ENCODE results near the gene TRRAP.
A peak's percentile ranks its signal among the peaks of the same experiment; 100 is the strongest.

The TRRAP gene

DNA sequence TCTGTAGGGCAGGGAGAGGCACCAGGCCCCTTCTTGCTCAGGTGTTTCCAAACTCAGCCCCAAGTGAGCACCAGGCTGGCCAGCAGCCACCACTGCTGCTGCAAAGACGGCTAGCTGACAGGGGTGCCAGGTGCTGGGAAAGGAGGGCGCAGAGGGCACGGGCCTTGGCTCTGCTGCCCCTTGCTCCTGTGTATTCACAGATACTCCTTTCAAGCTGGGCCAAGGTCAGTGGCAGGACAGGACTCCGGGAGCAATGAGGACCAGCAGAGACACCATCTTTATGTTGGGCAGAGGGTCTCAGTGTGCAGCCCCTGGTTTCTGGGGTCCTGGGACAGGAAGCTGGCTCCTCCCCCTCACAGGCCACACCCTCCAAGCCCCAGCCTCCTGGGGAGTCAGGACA is 155.4 kb downstream of the TRRAP start:
- Histone ChIP-seq H3K79me1 (replicated peaks; ENCODE audit: low read length, poor library complexity, severe bottlenecking) (peaks cover 51% of the 10 kb centered on the region), H2AFZ (ENCODE audit: low read depth, low read length) (no peak overlapping the region), H3K14ac (ENCODE audit: low read length in 2 of 2) (no peak overlapping the region), H2AK5ac (ENCODE audit: low read length, severe bottlenecking) (no peak overlapping the region), H3K23ac (ENCODE audit: low read length in 2 of 2) (no peak overlapping the region), H3K18ac (ENCODE audit: low read depth in 1 of 2, low read length in 2 of 2) (no peak overlapping the region), H3K36me3 (ENCODE audit: control insufficient read depth in 1 of 2, insufficient read depth in 2 of 2, low read depth in 1 of 2, low read length in 2 of 2) (peaks cover 88 to 97% of the 10 kb centered on the region in 2 experiments), H4K8ac (ENCODE audit: low read length) (no peak overlapping the region), H3K27ac (ENCODE audit: low read length, poor library complexity, severe bottlenecking) (no peak overlapping the region), H3K4me2 (ENCODE audit: low read length, poor library complexity, severe bottlenecking) (no peak overlapping the region), H2BK120ac (ENCODE audit: low read depth, low read length) (no peak overlapping the region), H3K9me3 (ENCODE audit: control insufficient read depth, low read length) (no peaks in the 10 kb centered on the region), H3K4me1 (ENCODE audit: control insufficient read depth, insufficient read depth, low read depth, low read length) (peaks cover 20% of the 10 kb centered on the region), H2BK15ac (ENCODE audit: low read depth, poor library complexity, severe bottlenecking) (no peak overlapping the region), H3K4me3 (ENCODE audit: insufficient read depth in 1 of 2, low read depth in 1 of 2, low read length in 2 of 2) (no peak overlapping the region), H4K91ac (ENCODE audit: low read length) (no peak overlapping the region), H3K27me3 (ENCODE audit: control insufficient read depth in 1 of 2, insufficient read depth in 1 of 2, low read length in 2 of 2) (no peaks in the 10 kb centered on the region), H2BK12ac (ENCODE audit: low read length in 2 of 2) (no peak overlapping the region), H2BK5ac (ENCODE audit: low read depth, low read length, poor library complexity, severe bottlenecking) (no peak overlapping the region), H3K9ac (ENCODE audit: low read length) (no peak overlapping the region), H3K4ac (ENCODE audit: low read depth in 1 of 2, low read length in 2 of 2) (no peak overlapping the region)
- 84% methylated on average over 4 of the region's 4 CpGs for WGBS
- DNase-seq, result no peak

DNA sequence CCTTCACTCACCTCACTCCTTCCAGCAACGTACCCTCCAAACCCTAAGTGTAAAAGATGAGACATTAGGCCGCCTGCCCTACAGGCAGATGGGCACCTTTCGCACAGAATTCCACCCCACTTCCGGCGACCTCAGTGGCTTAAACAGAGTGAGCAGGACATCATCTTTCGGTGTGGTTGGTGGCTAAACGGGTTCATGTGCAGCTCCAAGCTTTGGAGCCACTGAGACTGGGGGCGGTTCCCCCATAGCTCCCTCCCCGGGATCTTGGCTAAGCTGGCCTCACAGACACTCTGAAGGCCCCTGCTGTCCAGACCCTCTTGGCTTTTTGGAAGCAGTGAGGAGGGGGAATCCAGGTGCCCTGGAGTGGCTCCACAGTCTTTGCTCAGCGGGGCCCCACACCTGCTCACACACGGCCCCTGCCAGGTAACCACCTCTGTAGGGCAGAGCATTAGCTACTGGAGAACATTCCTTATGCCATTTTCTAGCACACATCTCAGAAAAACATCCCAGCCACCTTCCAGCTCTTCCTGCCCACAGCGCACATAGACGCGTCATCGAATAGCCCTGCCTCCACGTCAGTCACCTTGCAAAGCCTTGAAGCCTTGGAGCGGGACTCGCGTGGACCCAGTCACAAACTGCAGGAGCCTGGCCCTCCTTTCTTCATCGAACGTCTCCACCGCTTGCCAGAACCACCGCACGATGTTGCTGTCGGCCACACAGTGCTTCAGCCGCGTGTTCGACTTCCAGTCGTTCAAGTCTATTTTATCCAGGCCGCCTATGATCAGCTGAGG is 156.8 kb downstream of the TRRAP start:
- Histone ChIP-seq H2AFZ (ENCODE audit: low read depth, low read length) (no peak overlapping the region), H3K4me2 (ENCODE audit: low read length, poor library complexity, severe bottlenecking) (no peak overlapping the region), H3K36me3 (ENCODE audit: control insufficient read depth in 1 of 2, insufficient read depth in 2 of 2, low read depth in 1 of 2, low read length in 2 of 2) (peaks cover 87 to 93% of the 10 kb centered on the region in 2 experiments), H2BK12ac (ENCODE audit: low read length in 2 of 2) (no peak overlapping the region), H3K79me1 (replicated peaks; ENCODE audit: low read length, poor library complexity, severe bottlenecking) (peaks cover 50% of the 10 kb centered on the region), H3K18ac (ENCODE audit: low read depth in 1 of 2, low read length in 2 of 2) (no peak overlapping the region), H3K4ac (ENCODE audit: low read depth in 1 of 2, low read length in 2 of 2) (no peak overlapping the region), H3K27ac (ENCODE audit: low read length, poor library complexity, severe bottlenecking) (no peak overlapping the region), H3K9ac (ENCODE audit: low read length) (no peak overlapping the region), H3K9me3 (ENCODE audit: control insufficient read depth, low read length) (no peaks in the 10 kb centered on the region), H3K23ac (ENCODE audit: low read length in 2 of 2) (no peak overlapping the region), H2BK5ac (ENCODE audit: low read depth, low read length, poor library complexity, severe bottlenecking) (no peak overlapping the region), H4K8ac (ENCODE audit: low read length) (no peak overlapping the region), H4K91ac (ENCODE audit: low read length) (peak overlapping the region; percentile 34), H2BK15ac (ENCODE audit: low read depth, poor library complexity, severe bottlenecking) (no peak overlapping the region), H3K27me3 (ENCODE audit: control insufficient read depth in 1 of 2, insufficient read depth in 1 of 2, low read length in 2 of 2) (no peaks in the 10 kb centered on the region), H2BK120ac (ENCODE audit: low read depth, low read length) (no peak overlapping the region), H3K14ac (ENCODE audit: low read length in 2 of 2) (no peak overlapping the region), H3K4me3 (ENCODE audit: insufficient read depth in 1 of 2, low read depth in 1 of 2, low read length in 2 of 2) (no peak overlapping the region), H2AK5ac (ENCODE audit: low read length, severe bottlenecking) (no peak overlapping the region), H3K4me1 (ENCODE audit: control insufficient read depth, insufficient read depth, low read depth, low read length) (peaks cover 20% of the 10 kb centered on the region)
- 96% methylated on average over 30 of the region's 30 CpGs for WGBS
- DNase-seq, result no peak

DNA sequence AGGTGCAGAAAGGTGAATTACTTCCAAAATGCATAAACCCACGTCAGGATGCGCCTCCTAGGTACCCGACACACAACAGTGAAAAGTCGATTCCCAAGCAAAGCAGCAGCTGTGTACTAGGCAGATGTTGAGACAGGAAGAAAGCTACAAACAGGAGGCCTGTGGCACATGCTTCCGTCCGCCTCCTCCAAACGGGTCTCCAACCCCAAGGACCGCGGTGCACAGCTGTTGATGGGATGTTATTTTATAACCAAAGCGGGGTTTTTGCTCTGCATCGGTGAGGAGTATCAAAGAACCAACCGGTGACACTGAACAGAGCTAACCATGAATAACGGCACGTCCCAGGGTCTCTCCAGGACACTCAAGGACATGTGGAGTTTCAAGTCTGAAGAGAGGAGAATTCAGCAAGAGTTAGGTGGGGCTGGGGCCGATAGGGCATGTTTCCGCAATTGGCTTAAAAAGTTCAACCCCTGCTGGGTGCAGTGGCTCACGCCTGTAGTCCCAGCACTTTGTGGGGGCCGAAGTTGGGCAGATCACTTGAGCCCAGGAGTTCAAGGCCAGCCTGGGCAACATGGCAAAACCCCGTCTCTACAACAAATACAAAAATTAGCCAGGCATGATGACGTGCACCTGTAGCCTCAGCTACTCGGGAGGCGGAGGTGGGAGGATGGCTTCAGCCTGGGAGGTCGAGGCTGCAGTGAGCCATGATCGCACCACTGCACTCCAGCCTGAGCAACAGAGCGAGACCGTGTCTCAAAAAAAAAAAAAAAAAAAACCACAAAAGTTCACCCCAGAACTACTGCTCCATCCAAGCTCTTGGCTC is 157.6 kb downstream of the TRRAP start:
- H3K27ac ChIP-seq (ENCODE audit: low read length, poor library complexity, severe bottlenecking), result no peak overlapping the region
- no peak overlapping the region for H4K91ac ChIP-seq (ENCODE audit: low read length)
- H2AK5ac ChIP-seq (ENCODE audit: low read length, severe bottlenecking), result peak overlapping the region; percentile 30
- no peaks in the 10 kb centered on the region for H3K9me3 ChIP-seq (ENCODE audit: control insufficient read depth, low read length)
- no peak for DNase-seq
- no peak overlapping the region for H3K4me3 ChIP-seq (ENCODE audit: insufficient read depth in 1 of 2, low read depth in 1 of 2, low read length in 2 of 2)
- H3K4ac ChIP-seq (ENCODE audit: low read depth in 1 of 2, low read length in 2 of 2), result no peak overlapping the region
- H3K9ac ChIP-seq (ENCODE audit: low read length), result no peak overlapping the region
- H3K36me3 ChIP-seq (ENCODE audit: control insufficient read depth in 1 of 2, insufficient read depth in 2 of 2, low read depth in 1 of 2, low read length in 2 of 2), result peaks cover 87 to 92% of the 10 kb centered on the region in 2 experiments
- H2BK120ac ChIP-seq (ENCODE audit: low read depth, low read length), result no peak overlapping the region
- H3K18ac ChIP-seq (ENCODE audit: low read depth in 1 of 2, low read length in 2 of 2), result no peak overlapping the region
- no peak overlapping the region for H2BK5ac ChIP-seq (ENCODE audit: low read depth, low read length, poor library complexity, severe bottlenecking)
- H3K4me1 ChIP-seq (ENCODE audit: control insufficient read depth, insufficient read depth, low read depth, low read length), result peaks cover 24% of the 10 kb centered on the region
- no peak overlapping the region for H2BK12ac ChIP-seq (ENCODE audit: low read length in 2 of 2)
- no peak overlapping the region for H3K14ac ChIP-seq (ENCODE audit: low read length in 2 of 2)
- 94% methylated on average over 26 of the region's 26 CpGs for WGBS
- no peak overlapping the region for H2BK15ac ChIP-seq (ENCODE audit: low read depth, poor library complexity, severe bottlenecking)
- H3K79me1 ChIP-seq (replicated peaks; ENCODE audit: low read length, poor library complexity, severe bottlenecking), result peaks cover 45% of the 10 kb centered on the region
- no peak overlapping the region for H4K8ac ChIP-seq (ENCODE audit: low read length)
- H3K23ac ChIP-seq (ENCODE audit: low read length in 2 of 2), result no peak overlapping the region
- H3K27me3 ChIP-seq (ENCODE audit: control insufficient read depth in 1 of 2, insufficient read depth in 1 of 2, low read length in 2 of 2), result no peaks in the 10 kb centered on the region
- H3K4me2 ChIP-seq (ENCODE audit: low read length, poor library complexity, severe bottlenecking), result no peak overlapping the region
- no peak overlapping the region for H2AFZ ChIP-seq (ENCODE audit: low read depth, low read length)

DNA sequence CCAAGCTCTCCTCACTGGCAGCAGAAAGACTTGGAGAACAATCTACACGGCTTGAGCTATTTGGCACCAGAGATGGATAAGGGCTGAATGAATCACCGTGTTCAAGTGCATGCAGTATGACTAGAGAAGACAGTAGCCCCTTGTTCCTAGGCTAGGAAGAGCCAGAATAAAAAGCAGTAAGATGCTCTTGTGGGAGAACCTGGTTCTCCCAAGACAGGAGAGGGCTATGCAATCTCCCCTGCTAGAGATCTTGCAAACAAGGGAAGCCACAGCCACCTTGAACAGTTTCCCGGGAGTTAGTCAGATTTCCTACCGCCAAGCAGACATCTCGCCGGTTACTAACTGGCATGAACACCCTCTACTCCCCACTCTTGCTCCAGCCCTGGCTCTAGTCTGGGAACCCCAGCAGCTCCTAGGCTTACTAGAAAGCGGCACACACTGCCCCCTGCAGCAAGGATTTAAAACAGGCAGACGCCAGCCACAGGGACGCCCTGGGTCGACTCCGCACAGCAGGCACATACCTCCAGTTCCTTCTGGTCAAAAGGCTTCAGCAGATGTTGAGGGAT is 158.3 kb downstream of the TRRAP start:
- Histone ChIP-seq H2BK5ac (ENCODE audit: low read depth, low read length, poor library complexity, severe bottlenecking) (no peak overlapping the region), H3K14ac (ENCODE audit: low read length in 2 of 2) (no peak overlapping the region), H4K91ac (ENCODE audit: low read length) (no peak overlapping the region), H3K23ac (ENCODE audit: low read length in 2 of 2) (no peak overlapping the region), H3K4me2 (ENCODE audit: low read length, poor library complexity, severe bottlenecking) (no peak overlapping the region), H3K18ac (ENCODE audit: low read depth in 1 of 2, low read length in 2 of 2) (no peak overlapping the region), H3K27me3 (ENCODE audit: control insufficient read depth in 1 of 2, insufficient read depth in 1 of 2, low read length in 2 of 2) (no peaks in the 10 kb centered on the region), H2AK5ac (ENCODE audit: low read length, severe bottlenecking) (no peak overlapping the region), H3K4me3 (ENCODE audit: insufficient read depth in 1 of 2, low read depth in 1 of 2, low read length in 2 of 2) (no peak overlapping the region), H3K4ac (ENCODE audit: low read depth in 1 of 2, low read length in 2 of 2) (no peak overlapping the region), H2BK12ac (ENCODE audit: low read length in 2 of 2) (no peak overlapping the region), H2BK120ac (ENCODE audit: low read depth, low read length) (no peak overlapping the region), H2BK15ac (ENCODE audit: low read depth, poor library complexity, severe bottlenecking) (no peak overlapping the region), H2AFZ (ENCODE audit: low read depth, low read length) (no peak overlapping the region), H3K79me1 (replicated peaks; ENCODE audit: low read length, poor library complexity, severe bottlenecking) (peaks cover 44% of the 10 kb centered on the region), H4K8ac (ENCODE audit: low read length) (no peak overlapping the region), H3K27ac (ENCODE audit: low read length, poor library complexity, severe bottlenecking) (peak overlapping the region; percentile 77), H3K9ac (ENCODE audit: low read length) (no peak overlapping the region), H3K4me1 (ENCODE audit: control insufficient read depth, insufficient read depth, low read depth, low read length) (peaks cover 24% of the 10 kb centered on the region), H3K36me3 (ENCODE audit: control insufficient read depth in 1 of 2, insufficient read depth in 2 of 2, low read depth in 1 of 2, low read length in 2 of 2) (peaks cover 90 to 91% of the 10 kb centered on the region in 2 experiments), H3K9me3 (ENCODE audit: control insufficient read depth, low read length) (no peaks in the 10 kb centered on the region)
- WGBS, result 94% methylated on average over 11 of the region's 11 CpGs
- DNase-seq, result peak; percentile 32
